Fibroblast of skin of right biceps (primary cell): Measurements from ENCODE around the gene SMC5.
"Not testable (repeated sequence)": the region's sequence is repeated elsewhere in the genome, so short reads cannot be mapped to it uniquely, and the experiment has no call there.

Source experiments
- DNase-seq: peaks from one replicate; pipeline ENCODE4 v3.0.0-alpha.2; 2013

SMC5 gene

GRCh38 chr9:70258692-70259511 is at the start of gene SMC5:
Gene SMC5 (plus strand): TSS chr9:70258978. CDS start chr9:70259079, 101 bp downstream.
- peak; percentile 94 for DNase-seq

- no peak for DNase-seq
Measured at GRCh38 chr9:70217029-70217428, 41.7 kb upstream of the SMC5 start.

GRCh38 chr9:70218767-70219166 is 40.0 kb upstream of the SMC5 start:
- DNase-seq = peak; percentile 82

GRCh38 chr9:70220216-70220615 is 38.6 kb upstream of the SMC5 start:
- peak; percentile 48 for DNase-seq

- peak; percentile 70 for DNase-seq
Measured at GRCh38 chr9:70222354-70222753, 36.4 kb upstream of the SMC5 start.

GRCh38 chr9:70228118-70228517 is 30.7 kb upstream of the SMC5 start:
- DNase-seq = no peak

- DNase-seq = no peak
Measured at GRCh38 chr9:70228611-70229010, 30.2 kb upstream of the SMC5 start.

- no peak for DNase-seq
Measured at GRCh38 chr9:70229026-70229425, 29.8 kb upstream of the SMC5 start.

- peak; percentile 58 for DNase-seq
Measured at GRCh38 chr9:70229579-70229978, 29.2 kb upstream of the SMC5 start.

GRCh38 chr9:70232476-70232875 is 26.3 kb upstream of the SMC5 start:
- no peak for DNase-seq

- DNase-seq = not testable (repeated sequence)
Measured at GRCh38 chr9:70234208-70234607, 24.6 kb upstream of the SMC5 start.

GRCh38 chr9:70245952-70246351 is 12.8 kb upstream of the SMC5 start:
- DNase-seq = not testable (repeated sequence)

- no peak for DNase-seq
Measured at GRCh38 chr9:70250221-70250620, 8.6 kb upstream of the SMC5 start.

- peak; percentile 74 for DNase-seq
Measured at GRCh38 chr9:70255486-70255885, 3.3 kb upstream of the SMC5 start.

GRCh38 chr9:70256123-70256551 is 2.6 kb upstream of the SMC5 start:
- peak; percentile 92 for DNase-seq

- no peak for DNase-seq
Measured at GRCh38 chr9:70257502-70257901, 1.3 kb upstream of the SMC5 start.

GRCh38 chr9:70257991-70258691 is 637 bp upstream of the SMC5 start:
- DNase-seq = peak; percentile 76

GRCh38 chr9:70259512-70259802 is 679 bp downstream of the SMC5 start:
- DNase-seq = no peak

GRCh38 chr9:70260007-70260443 is 1.2 kb downstream of the SMC5 start:
- peak; percentile 6 for DNase-seq

- no peak for DNase-seq
Measured at GRCh38 chr9:70260606-70261005, 1.8 kb downstream of the SMC5 start.

GRCh38 chr9:70261131-70261870 is 2.5 kb downstream of the SMC5 start:
- peak; percentile 9 for DNase-seq

GRCh38 chr9:70262366-70262765 is 3.6 kb downstream of the SMC5 start:
- DNase-seq = no peak

GRCh38 chr9:70262948-70263347 is 4.2 kb downstream of the SMC5 start:
- DNase-seq = no peak

GRCh38 chr9:70263421-70263820 is 4.6 kb downstream of the SMC5 start:
- peak; percentile 29 for DNase-seq
